Glomerular endothelial cell (primary cell): Measurements from ENCODE around the gene CDH13. TPM values are rescaled to one million over a fixed set of nuclear protein-coding genes. Genes with fewer than 3 reads are reported as not detected.

ENCODE experiments used
- DNase-seq: peaks from one replicate; pipeline ENCODE4 v3.0.0-alpha.2; 2011; ENCODE audit warnings: low read depth, low spot score; ENCODE audit errors: extremely low read depth
- total RNA-seq: library from RNA; depleted of rRNA; stranded (reverse); fragments of >200 nt; gene quantifications from 2 replicates; pipeline ENCODE4 v1.2.3, GENCODE V29; 2015

The CDH13 gene
- total RNA-seq, 1 donor from 2014 or later: 111 TPM

DNA sequence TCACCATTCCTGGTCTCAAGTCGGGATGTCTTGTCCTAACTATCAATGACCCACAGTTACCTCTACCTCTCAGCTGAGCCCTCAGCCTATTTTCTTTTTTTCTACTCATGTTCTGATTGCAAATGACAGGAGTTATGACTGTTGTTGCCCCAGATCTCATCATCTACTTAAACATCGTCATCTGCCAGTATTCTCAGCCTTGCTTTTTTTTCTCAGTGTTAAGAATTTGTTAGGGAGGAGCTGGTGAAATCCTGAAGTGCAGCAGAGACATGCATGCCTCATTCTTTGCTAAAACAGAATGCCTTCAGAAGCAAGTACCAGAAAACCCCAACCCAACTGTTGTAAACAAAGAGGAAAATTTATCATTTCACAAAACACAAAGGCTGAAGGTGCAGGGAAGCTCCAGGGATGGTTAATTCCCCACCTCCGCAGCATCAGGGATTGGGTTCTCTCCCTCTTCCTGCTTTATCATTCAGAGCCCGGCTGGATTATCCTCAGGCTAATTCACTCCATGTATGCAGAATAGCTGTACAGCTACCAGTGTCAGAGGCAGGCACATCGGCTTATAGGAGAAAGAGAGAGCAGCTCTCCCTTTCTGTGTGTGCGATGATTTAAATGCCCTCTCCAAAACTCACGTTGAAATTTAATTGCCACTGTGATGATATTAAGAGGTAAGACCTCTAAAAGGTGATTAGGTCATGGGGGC, 640.2 kb downstream of the CDH13 start:
- no peak for DNase-seq

GRCh38 chr16:83268169-83268568, 641.4 kb downstream of the CDH13 start:
- DNase-seq: no peak

- no peak for DNase-seq
Measured at GRCh38 chr16:83269048-83269447, 642.3 kb downstream of the CDH13 start.

DNA sequence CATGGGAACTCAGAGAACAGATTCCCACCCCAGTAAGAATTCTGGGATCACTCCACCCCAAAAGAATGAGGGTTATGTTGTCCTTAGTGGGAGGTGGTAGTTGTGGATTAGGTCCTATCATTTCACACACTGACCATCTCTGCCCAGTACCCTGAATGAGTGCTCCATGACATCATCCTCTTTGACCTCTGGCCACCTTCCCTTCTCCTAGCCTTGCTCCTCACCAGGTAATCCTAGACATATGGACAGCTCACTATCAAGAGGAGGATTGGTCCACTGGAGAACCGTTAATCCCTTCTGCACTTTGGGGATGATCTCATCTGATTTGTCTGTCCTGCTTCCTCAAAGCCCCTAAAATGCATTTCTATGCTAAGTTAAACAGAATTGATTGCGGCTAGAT, 642.8 kb downstream of the CDH13 start:
- DNase-seq: no peak

DNA sequence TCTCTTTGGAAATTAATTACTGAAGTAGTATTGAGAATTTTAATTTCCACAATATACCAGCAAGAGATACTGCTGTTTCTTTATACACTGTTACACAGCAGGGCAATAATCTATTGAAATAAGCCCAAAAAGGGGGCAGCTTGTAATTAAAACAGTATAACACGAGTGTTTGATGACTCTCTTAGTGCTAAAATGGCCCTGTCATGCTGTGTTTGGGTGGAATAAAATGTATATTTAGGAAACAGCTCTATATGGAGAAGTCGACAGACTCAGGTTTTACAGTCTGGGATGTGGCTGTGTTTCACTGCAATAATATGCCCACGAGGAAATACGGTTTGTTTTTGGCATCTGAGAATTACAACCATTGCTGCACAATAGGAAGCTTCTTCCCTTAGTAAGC, 643.3 kb downstream of the CDH13 start:
- no peak for DNase-seq

DNA sequence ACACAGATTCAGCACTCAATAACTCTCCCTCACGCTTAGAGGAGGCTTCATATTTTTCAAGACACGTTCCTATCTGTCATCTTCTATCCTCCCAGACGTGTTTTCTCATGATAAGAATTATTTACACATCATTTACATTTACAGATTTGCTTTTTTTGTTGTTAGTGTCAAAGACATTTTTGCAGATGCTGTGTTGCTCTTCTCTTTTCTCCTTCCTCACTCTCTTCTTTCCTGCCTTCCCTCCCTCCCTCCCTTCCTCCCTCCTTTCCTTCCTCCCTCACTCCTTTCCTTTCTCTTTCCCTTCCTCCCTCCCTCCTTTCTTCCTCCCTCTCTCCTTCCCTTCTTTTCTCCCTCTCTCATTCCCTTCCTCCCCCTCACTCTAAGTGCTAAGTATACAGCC, 643.9 kb downstream of the CDH13 start:
- DNase-seq: no peak

DNA sequence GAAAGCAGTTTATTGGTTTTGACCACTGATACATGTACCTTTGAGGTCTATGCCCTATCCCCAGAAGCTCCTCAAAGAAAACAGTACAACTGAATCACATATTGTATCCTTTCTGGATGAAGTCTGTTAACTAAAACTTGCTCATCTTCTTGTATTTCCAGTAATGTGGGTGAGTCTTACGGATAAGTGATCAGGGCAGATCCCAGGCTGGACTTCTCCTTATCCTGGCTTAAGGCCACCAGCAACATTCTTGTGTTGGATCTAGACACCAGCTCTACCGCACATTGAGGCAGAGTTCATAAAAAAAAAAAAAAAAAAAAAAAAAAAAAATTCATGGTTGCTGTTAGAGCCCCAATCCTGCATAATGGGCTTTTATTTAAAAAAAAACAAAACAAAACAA, 644.4 kb downstream of the CDH13 start:
- no peak for DNase-seq

- DNase-seq: no peak
Measured at GRCh38 chr16:83271970-83272575, 645.3 kb downstream of the CDH13 start.

DNA sequence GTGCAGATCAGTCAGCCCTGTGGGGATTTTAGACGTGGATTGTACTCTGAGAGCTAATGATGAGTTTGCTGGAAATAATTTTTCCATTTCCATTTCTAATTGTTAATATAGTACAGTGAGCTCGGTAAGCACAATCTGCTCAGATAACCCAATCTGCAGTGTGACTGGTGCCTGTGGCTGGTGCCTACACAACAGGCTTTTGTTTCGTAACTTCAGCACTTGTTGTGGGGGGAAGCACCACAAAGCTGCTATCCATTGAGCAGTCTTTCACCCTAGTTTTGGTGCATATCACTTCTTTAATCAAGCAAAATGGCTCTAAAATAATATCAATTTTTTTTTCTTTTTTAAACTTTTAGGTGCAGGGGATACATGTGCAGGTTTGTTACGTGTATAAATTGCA, 646.1 kb downstream of the CDH13 start:
- DNase-seq: no peak

DNA sequence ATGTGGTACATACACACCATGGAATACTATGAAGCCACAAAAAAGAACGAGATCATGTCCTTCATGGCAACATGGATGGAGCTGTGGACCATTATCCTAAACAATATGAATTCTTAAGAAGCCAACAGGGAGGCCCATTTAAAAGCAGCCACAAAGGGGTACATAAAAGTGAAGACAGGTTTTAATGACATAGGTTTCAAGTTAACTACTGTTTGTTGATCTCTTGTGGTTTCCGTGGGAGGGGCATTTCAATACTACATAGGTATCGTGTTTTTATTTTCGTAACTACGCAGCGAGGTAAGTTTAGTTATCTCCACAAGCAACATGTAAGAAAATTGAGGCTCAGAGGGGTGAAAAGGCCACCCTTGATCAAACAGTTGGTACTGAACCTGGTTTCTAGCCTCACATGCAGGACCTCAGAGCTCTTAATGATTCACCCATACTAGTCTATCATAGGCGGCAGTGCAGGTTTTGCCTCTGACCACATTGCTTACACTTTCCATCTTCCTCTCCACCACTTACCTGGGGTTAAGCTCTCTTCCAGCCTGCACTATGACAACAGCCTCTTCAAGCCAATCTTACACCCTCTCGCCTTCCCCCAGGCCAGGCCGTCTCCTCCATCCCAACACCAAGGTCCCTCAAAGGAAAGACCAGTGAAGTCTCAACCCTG, 646.9 kb downstream of the CDH13 start:
- no peak for DNase-seq

- no peak for DNase-seq
Measured at GRCh38 chr16:83279251-83279650, 652.5 kb downstream of the CDH13 start.

DNA sequence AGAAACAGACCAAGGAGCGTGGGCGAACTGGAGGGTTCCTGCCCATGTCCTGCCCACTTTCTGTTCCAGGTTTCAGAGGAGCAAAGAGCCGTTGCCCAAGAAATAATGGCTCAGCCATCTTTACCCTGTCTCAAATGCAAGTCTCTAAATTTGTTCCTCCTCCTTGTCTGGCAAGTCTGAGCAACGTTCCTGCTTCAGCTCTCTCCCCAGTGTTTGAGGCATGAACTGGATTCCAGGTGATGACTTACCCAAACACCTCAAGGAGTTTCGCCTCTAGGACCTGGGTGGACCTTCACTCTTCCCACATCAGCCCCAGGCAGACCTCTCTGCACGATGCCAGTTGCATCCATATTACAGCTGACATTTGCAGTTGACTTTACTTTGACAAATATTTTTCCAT, 659.2 kb downstream of the CDH13 start:
- DNase-seq: no peak

- no peak for DNase-seq
Measured at GRCh38 chr16:83296505-83296904, 669.7 kb downstream of the CDH13 start.

- no peak for DNase-seq
Measured at GRCh38 chr16:83298541-83298940, 671.8 kb downstream of the CDH13 start.

- DNase-seq: no peak
Measured at GRCh38 chr16:83300326-83300725, 673.6 kb downstream of the CDH13 start.

DNA sequence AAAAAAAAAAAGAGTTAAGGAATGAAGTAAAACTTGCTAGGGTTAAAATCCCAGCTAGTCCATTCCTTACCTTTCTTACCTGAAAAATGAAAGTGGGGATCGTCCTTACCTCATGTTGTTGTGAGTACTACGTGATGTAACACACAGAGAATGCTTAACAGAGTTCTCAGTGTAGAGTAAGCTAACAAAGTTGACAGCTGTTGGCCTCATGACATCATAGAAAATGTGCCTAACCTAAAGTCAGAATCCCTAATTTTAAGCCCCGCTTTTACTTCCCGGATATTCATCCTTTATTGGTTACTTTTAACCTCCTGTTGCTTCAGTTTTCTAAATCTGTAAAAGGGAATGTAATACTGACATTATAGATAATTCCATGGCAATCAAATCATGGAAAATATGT, 675.2 kb downstream of the CDH13 start:
- no peak for DNase-seq

DNA sequence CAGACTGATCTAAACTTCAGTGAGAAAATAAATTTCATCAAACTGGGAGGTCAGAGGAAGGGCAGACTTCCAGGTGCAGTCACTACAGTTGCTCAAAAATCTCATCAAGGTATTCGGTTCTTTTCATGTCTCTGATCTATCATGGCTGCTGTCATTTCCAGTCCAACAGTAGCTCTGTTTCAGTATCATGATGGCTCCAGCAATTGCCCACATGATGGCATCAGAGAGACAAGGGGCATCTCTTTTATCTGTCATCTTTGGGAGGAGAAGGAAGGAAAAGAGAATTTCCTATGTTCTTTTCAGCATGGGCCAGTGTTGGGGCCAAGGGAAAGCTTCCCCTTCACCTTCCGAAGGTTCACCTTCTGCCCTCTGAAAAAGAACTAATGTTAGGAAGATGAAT, 676.1 kb downstream of the CDH13 start:
- DNase-seq: no peak

GRCh38 chr16:83305092-83305491, 678.3 kb downstream of the CDH13 start:
- peak; percentile 84 for DNase-seq

GRCh38 chr16:83306961-83307593, 680.3 kb downstream of the CDH13 start:
- no peak for DNase-seq

- DNase-seq: no peak
Measured at GRCh38 chr16:83307594-83307992, 680.8 kb downstream of the CDH13 start.

GRCh38 chr16:83308414-83308813, 681.6 kb downstream of the CDH13 start:
- DNase-seq: no peak

DNA sequence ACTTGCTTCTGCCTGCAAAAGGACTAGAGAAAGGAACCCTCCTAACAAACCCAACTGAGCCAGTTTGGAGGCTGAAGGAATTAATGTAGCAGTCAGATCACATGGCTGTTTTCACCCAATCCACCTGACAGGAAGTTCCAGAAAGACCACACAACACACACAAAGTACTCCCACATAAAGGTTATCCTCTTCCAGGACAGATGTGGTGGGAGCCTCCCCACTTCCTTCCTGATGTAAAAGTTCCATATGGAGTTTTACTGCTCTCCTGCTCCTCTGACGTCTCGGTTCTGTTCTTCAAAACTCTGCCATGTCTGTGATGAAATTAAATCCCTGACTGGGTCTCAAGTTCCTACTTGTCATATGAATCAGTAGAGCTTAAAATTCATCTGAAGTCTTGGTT, 684.0 kb downstream of the CDH13 start:
- no peak for DNase-seq
